Esophagus muscularis mucosa (tissue), 2 donors: ENCODE measurements around the gene MSRB3.

Experiments
- POLR2A ChIP-seq: fragments of 450-650 bp; IDR thresholded peaks from one replicate; pipeline ENCODE4 v1.6.1; 2017; ENCODE audit warnings: antibody characterized with exemption, moderate library complexity, mild to moderate bottlenecking, low read depth
- POLR2AphosphoS5 ChIP-seq, 2 donors: sonication (generic); formaldehyde crosslinking; IDR thresholded peaks; one replicate each; pipeline ENCODE4 v1.6.1; 2017; ENCODE audit warnings: antibody characterized with exemption in 2 of 2

DNA sequence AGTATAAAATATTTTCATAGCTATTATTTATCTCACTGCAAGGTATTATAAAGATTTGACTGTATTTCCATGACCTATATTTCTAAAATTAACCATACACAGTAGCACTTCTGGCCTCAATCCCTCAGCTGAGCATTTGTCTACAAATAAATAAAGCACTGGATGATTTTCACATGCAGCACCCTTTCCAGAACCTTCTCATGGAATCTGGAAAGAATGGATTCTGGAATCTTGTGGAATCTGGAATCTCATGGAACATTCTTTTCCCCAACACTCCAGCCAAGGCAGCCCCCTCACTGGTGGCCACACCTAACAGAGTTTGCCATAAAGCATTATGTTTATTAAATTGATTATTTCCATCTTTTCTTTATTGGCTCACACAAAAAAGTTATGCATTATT is 199.2 kb downstream of the MSRB3 start:
- TF ChIP-seq POLR2AphosphoS5 (IDR thresholded peaks at IDR 0.05) (no peak), POLR2A (no peak)
